PC-3 (cell line): ENCODE data around the gene EGR2. TPM values are rescaled to one million over a fixed set of nuclear protein-coding genes. Genes with fewer than 3 reads are reported as not detected.

ENCODE experiments used
- ATAC-seq: fragments of 200-7000 bp; cut with Tn5 transposase; 2 replicates; pipeline ENCODE4 v1.9.1; 2020; ENCODE audit warnings: mild to moderate bottlenecking, moderate library complexity
- BruUV-seq: library from RNA; stranded (reverse); fragments of 400-500 nt; replicated peaks from 2 replicates; lab custom pipeline; 2021; lab: Mats Ljungman, UMichigan
- CTCF ChIA-PET: fragments of 300-600 bp; sonication (Branson Sonifier 250); formaldehyde crosslinking; loops from one replicate; lab custom pipeline; 2022; ENCODE audit warnings: antibody characterized with exemption; lab: Charles Lee
- POLR2A ChIA-PET: fragments of 300-600 bp; sonication (Branson Sonifier 250); formaldehyde crosslinking; loops from one replicate; lab custom pipeline; 2022; ENCODE audit warnings: antibody characterized with exemption; ENCODE audit not compliant: unreplicated experiment; lab: Charles Lee
- DNase-seq: peaks from one replicate; pipeline ENCODE4 v3.0.0-alpha.2; 2015
- H2AFZ ChIP-seq: fragments of 300-600 bp; sonication (generic); 2 replicates; pipeline ENCODE4 v1.6.0; 2016; ENCODE audit warnings: antibody characterized with exemption, low read length
- H3F3A ChIP-seq: fragments of 300-600 bp; sonication (generic); one replicate; pipeline ENCODE4 v1.6.0; 2017; ENCODE audit warnings: antibody characterized with exemption, low read length, control low read depth, mild to moderate bottlenecking; ENCODE audit not compliant: unreplicated experiment
- H3K27ac ChIP-seq: fragments of 300-600 bp; sonication (generic); 2 replicates; pipeline ENCODE4 v1.5.1; 2016; ENCODE audit warnings: mild to moderate bottlenecking, low read length
- H3K27me3 ChIP-seq: fragments of 300-600 bp; sonication (generic); 2 replicates; pipeline ENCODE4 v1.6.1; 2016; ENCODE audit warnings: low read length, mixed read lengths
- H3K36me3 ChIP-seq: fragments of 300-600 bp; sonication (generic); 2 replicates; pipeline ENCODE4 v1.6.1; 2016; ENCODE audit warnings: low read depth, mixed run types, low read length, mixed read lengths
- H3K4me1 ChIP-seq: fragments of 300-600 bp; sonication (generic); 2 replicates; pipeline ENCODE4 v1.5.1; 2016; ENCODE audit warnings: low read length; ENCODE audit not compliant: insufficient read depth
- H3K4me2 ChIP-seq: fragments of 300-600 bp; sonication (generic); 2 replicates; pipeline ENCODE4 v1.6.0; 2016; ENCODE audit warnings: low read length
- H3K4me3 ChIP-seq: fragments of 300-600 bp; sonication (generic); 2 replicates; pipeline ENCODE4 v1.5.1; 2016; ENCODE audit warnings: mild to moderate bottlenecking, low read length, mixed read lengths
- H3K79me2 ChIP-seq: fragments of 300-600 bp; sonication (generic); 2 replicates; pipeline ENCODE4 v1.6.1; 2017; ENCODE audit warnings: low read length, mixed read lengths
- H3K9ac ChIP-seq: fragments of 300-600 bp; sonication (generic); 2 replicates; pipeline ENCODE4 v1.6.0; 2016; ENCODE audit warnings: mild to moderate bottlenecking, low read length
- H3K9me2 ChIP-seq: fragments of 300-600 bp; sonication (generic); replicated peaks from 2 replicates; pipeline ENCODE4 v1.6.1; 2016; ENCODE audit warnings: mixed run types, low read length, mixed read lengths
- H3K9me3 ChIP-seq: fragments of 300-600 bp; sonication (generic); 2 replicates; pipeline ENCODE4 v1.6.1; 2016; ENCODE audit warnings: low read length, mixed read lengths
- H4K20me1 ChIP-seq: fragments of 300-600 bp; sonication (generic); 2 replicates; pipeline ENCODE4 v1.6.1; 2016; ENCODE audit warnings: low read length, mixed read lengths
- CTCF ChIP-seq: fragments of 300-600 bp; sonication (generic); conservative IDR thresholded peaks from 2 replicates; pipeline ENCODE4 v1.5.1; 2017; ENCODE audit warnings: antibody characterized with exemption, low read depth, mild to moderate bottlenecking, low read length
- EZH2 ChIP-seq: fragments of 300-600 bp; sonication (generic); IDR thresholded peaks from one replicate; pipeline ENCODE4 v1.6.1; 2017; ENCODE audit warnings: antibody characterized with exemption, mild to moderate bottlenecking, low read length; ENCODE audit not compliant: unreplicated experiment
- EZH2phosphoT487 ChIP-seq: fragments of 300-600 bp; sonication (generic); IDR thresholded peaks from 2 replicates; pipeline ENCODE4 v1.6.1; 2018; ENCODE audit warnings: mild to moderate bottlenecking, antibody characterized with exemption, low read length, borderline replicate concordance
- intact Hi-C: fragments of 100-400 bp; cut with micrococcal nuclease; formaldehyde crosslinking; loops from 2 replicates; pipeline ENCODE4 v1.9.0; 2023
- total RNA-seq: library from RNA; depleted of rRNA; stranded (reverse); fragments of >200 nt; gene quantifications from 2 replicates; pipeline ENCODE4 v1.2.3, GENCODE V29; 2014

Gene EGR2
- total RNA-seq, 1 experiment from 2014 or later, result 2.7 TPM

- ChIA-PET POLR2A (no interaction called here), CTCF (no interaction called here)
- no peak overlapping the region for H2AFZ ChIP-seq
- no peak overlapping the region for H3K9ac ChIP-seq
- H3K27me3 ChIP-seq, result no peaks in the 10 kb centered on the region
- intact Hi-C loops, result no loop called here
- H3K27ac ChIP-seq, result no peak overlapping the region
- no peaks in the 10 kb centered on the region for H3K79me2 ChIP-seq
- H3K9me3 ChIP-seq, result peaks cover 11% of the 10 kb centered on the region
- no peaks in the 10 kb centered on the region for H3F3A ChIP-seq
- no peaks in the 10 kb centered on the region for H3K4me1 ChIP-seq
- H3K9me2 ChIP-seq, result no peaks in the 10 kb centered on the region
- DNase-seq (no peak), ATAC-seq (no peak)
- H4K20me1 ChIP-seq, result no peaks in the 10 kb centered on the region
- no TSS peak for BruUV-seq
- TF ChIP-seq CTCF (no peak), EZH2 (no peak), EZH2phosphoT487 (no peak)
- H3K36me3 ChIP-seq, result no peaks in the 10 kb centered on the region; the same call in 1 of the 2 replicates
- H3K4me3 ChIP-seq, result no peak overlapping the region
- H3K4me2 ChIP-seq, result no peak overlapping the region
Observed at GRCh38 chr10:62844280-62845011, 28.3 kb upstream of the EGR2 start.

GRCh38 chr10:62843600-62843999 lies 27.4 kb upstream of the EGR2 start:
- CTCF ChIA-PET, result no interaction called here
- intact Hi-C loops, result no loop called here

More at GRCh38 chr10:62843600-62843999, 27.4 kb upstream of the EGR2 start:
- no peak overlapping the region for H3K9ac ChIP-seq
- H3K4me3 ChIP-seq, result no peak overlapping the region
- H3K9me2 ChIP-seq, result no peaks in the 10 kb centered on the region
- no TSS peak for BruUV-seq
- no peaks in the 10 kb centered on the region; the same call in 1 of the 2 replicates for H3K36me3 ChIP-seq
- ATAC-seq (no peak), DNase-seq (no peak)
- no peak overlapping the region for H3K4me2 ChIP-seq
- no peak overlapping the region for H2AFZ ChIP-seq
- POLR2A ChIA-PET, result interaction anchor here (0.5 to 0.6 kb wide), 2 partner anchors 9 to 38 kb away, joined by 3 to 4 read pairs; no protein-coding TSS in a partner anchor
- H3F3A ChIP-seq, result no peaks in the 10 kb centered on the region
- no peaks in the 10 kb centered on the region for H3K27me3 ChIP-seq
- H3K27ac ChIP-seq, result no peak overlapping the region
- no peak for TF ChIP-seq EZH2
- TF ChIP-seq CTCF, result no peak
- TF ChIP-seq EZH2phosphoT487, result no peak
- no peaks in the 10 kb centered on the region for H3K79me2 ChIP-seq
- H3K4me1 ChIP-seq, result no peaks in the 10 kb centered on the region
- H4K20me1 ChIP-seq, result no peaks in the 10 kb centered on the region
- peaks cover 11% of the 10 kb centered on the region for H3K9me3 ChIP-seq
